ENCODE measurements around the gene KIRREL1.

KIRREL1 gene

GRCh38 chr1:158037008-158037865 lies 43.8 kb downstream of the KIRREL1 start:
- DNase-seq: no peak

- DNase-seq: no peak
Observed at GRCh38 chr1:158037866-158038359, 44.5 kb downstream of the KIRREL1 start.

- no peak for DNase-seq
Observed at GRCh38 chr1:158038793-158039192, 45.3 kb downstream of the KIRREL1 start.

GRCh38 chr1:158039380-158039779 lies 45.9 kb downstream of the KIRREL1 start:
- no peak for DNase-seq

- DNase-seq: no peak
Observed at GRCh38 chr1:158040323-158040722, 46.9 kb downstream of the KIRREL1 start.

GRCh38 chr1:158043232-158043631 lies 49.8 kb downstream of the KIRREL1 start:
- no peak for DNase-seq

GRCh38 chr1:158045639-158046038 lies 52.2 kb downstream of the KIRREL1 start:
- no peak for DNase-seq

GRCh38 chr1:158046715-158047510 lies 53.5 kb downstream of the KIRREL1 start:
- no peak for DNase-seq

- no peak for DNase-seq
Observed at GRCh38 chr1:158048371-158049067, 55.1 kb downstream of the KIRREL1 start.

- no peak for DNase-seq
Observed at GRCh38 chr1:158049853-158050252, 56.4 kb downstream of the KIRREL1 start.

GRCh38 chr1:158053276-158053675 lies 59.8 kb downstream of the KIRREL1 start:
- no peak for DNase-seq

GRCh38 chr1:158054721-158055120 lies 61.3 kb downstream of the KIRREL1 start:
- DNase-seq: no peak

GRCh38 chr1:158055854-158056253 lies 62.4 kb downstream of the KIRREL1 start:
- DNase-seq: no peak

- DNase-seq: no peak
Observed at GRCh38 chr1:158056498-158056897, 63.1 kb downstream of the KIRREL1 start.

- no peak for DNase-seq
Observed at GRCh38 chr1:158058237-158058985, 65.0 kb downstream of the KIRREL1 start.

- DNase-seq: no peak
Observed at GRCh38 chr1:158059984-158060383, 66.5 kb downstream of the KIRREL1 start.

GRCh38 chr1:158062174-158062573 lies 68.7 kb downstream of the KIRREL1 start:
- DNase-seq: no peak

GRCh38 chr1:158067662-158068061 lies 74.2 kb downstream of the KIRREL1 start:
- DNase-seq: no peak

GRCh38 chr1:158068918-158069317 lies 75.5 kb downstream of the KIRREL1 start:
- no peak for DNase-seq

GRCh38 chr1:158071138-158071537 lies 77.7 kb downstream of the KIRREL1 start:
- no peak for DNase-seq

GRCh38 chr1:158075078-158075477 lies 81.6 kb downstream of the KIRREL1 start:
- DNase-seq: no peak

- DNase-seq: no peak
Observed at GRCh38 chr1:158076441-158076840, 83.0 kb downstream of the KIRREL1 start.
